Neural progenitor cell (in vitro differentiated cells): Measurements from ENCODE around the gene MITD1.
"Not testable (repeated sequence)": the region's sequence is repeated elsewhere in the genome, so short reads cannot be mapped to it uniquely, and the experiment has no call there.

Experiments used
- CTCF ChIP-seq: fragments of 200-600 bp; sonication (generic); IDR thresholded peaks from 2 replicates; pipeline ENCODE4 v1.5.1; 2017; ENCODE audit warnings: antibody characterized with exemption, mild to moderate bottlenecking
- EZH2 ChIP-seq: fragments of 200-600 bp; sonication (generic); IDR thresholded peaks from 2 replicates; pipeline ENCODE4 v1.6.1; 2017; ENCODE audit warnings: antibody characterized with exemption, mild to moderate bottlenecking, moderate library complexity

GRCh38 chr2:99192364-99192763 is 11.5 kb upstream of the MITD1 start:
- not testable (repeated sequence) for TF ChIP-seq EZH2, CTCF
